ENCODE results near the gene MLKL.

MLKL gene

DNA sequence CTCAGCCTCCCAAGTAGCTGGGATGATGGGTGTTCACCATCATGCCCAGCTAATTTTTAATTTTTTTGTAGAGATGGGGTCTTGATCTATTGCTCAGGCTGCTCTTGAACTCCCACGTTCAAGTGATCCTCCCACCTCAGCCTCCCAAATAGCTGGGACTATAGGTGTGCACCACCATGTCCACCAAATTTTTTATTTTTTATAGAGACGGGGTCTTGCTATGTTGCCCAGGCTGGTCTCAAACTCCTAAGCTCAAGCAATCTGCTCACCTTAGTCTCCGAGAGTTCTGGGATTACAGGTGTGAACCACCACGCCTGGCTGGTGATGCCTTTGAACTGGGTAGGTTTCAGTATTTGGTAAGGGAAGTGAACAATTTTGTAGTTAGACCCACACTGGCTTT lies 43.9 kb upstream of the MLKL start:
- no peaks in the 10 kb centered on the region for H3F3A ChIP-seq (ENCODE audit: insufficient read depth, low read length)
- H3K27me3 ChIP-seq (ENCODE audit: insufficient read depth, low read length): no peaks in the 10 kb centered on the region; the same call in 1 of the 2 replicates
- H4K20me1 ChIP-seq (ENCODE audit: insufficient read depth, low read length): no peaks in the 10 kb centered on the region
- H3K4me3 ChIP-seq (ENCODE audit: low read depth, low read length, poor library complexity, severe bottlenecking): no peak overlapping the region
- no peaks in the 10 kb centered on the region for H3K36me3 ChIP-seq (ENCODE audit: insufficient read depth, low read length)
- H3K4me2 ChIP-seq (ENCODE audit: low read length): no peak overlapping the region
- H3K79me2 ChIP-seq (ENCODE audit: insufficient read depth, low read length): no peaks in the 10 kb centered on the region
- no peak overlapping the region for H3K9ac ChIP-seq (ENCODE audit: low read length)
- TF ChIP-seq, protein P1, sequence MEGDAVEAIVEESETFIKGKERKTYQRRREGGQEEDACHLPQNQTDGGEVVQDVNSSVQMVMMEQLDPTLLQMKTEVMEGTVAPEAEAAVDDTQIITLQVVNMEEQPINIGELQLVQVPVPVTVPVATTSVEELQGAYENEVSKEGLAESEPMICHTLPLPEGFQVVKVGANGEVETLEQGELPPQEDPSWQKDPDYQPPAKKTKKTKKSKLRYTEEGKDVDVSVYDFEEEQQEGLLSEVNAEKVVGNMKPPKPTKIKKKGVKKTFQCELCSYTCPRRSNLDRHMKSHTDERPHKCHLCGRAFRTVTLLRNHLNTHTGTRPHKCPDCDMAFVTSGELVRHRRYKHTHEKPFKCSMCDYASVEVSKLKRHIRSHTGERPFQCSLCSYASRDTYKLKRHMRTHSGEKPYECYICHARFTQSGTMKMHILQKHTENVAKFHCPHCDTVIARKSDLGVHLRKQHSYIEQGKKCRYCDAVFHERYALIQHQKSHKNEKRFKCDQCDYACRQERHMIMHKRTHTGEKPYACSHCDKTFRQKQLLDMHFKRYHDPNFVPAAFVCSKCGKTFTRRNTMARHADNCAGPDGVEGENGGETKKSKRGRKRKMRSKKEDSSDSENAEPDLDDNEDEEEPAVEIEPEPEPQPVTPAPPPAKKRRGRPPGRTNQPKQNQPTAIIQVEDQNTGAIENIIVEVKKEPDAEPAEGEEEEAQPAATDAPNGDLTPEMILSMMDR (IDR thresholded peaks at IDR 0.05; ENCODE audit: low read length): no peak
- TF ChIP-seq EZH2 (IDR thresholded peaks at IDR 0.05; ENCODE audit: borderline replicate concordance, low read length): no peak
- no peaks in the 10 kb centered on the region for H3K9me3 ChIP-seq (ENCODE audit: low read length)
- H3K4me1 ChIP-seq (ENCODE audit: insufficient read depth, low read length, severe bottlenecking): no peaks in the 10 kb centered on the region
- no peak overlapping the region for H3K27ac ChIP-seq (ENCODE audit: low read depth, low read length, poor library complexity, severe bottlenecking)
- H3K9me2 ChIP-seq (ENCODE audit: low read depth, low read length): no peaks in the 10 kb centered on the region
- H2AFZ ChIP-seq (ENCODE audit: low read length): no peak overlapping the region

DNA sequence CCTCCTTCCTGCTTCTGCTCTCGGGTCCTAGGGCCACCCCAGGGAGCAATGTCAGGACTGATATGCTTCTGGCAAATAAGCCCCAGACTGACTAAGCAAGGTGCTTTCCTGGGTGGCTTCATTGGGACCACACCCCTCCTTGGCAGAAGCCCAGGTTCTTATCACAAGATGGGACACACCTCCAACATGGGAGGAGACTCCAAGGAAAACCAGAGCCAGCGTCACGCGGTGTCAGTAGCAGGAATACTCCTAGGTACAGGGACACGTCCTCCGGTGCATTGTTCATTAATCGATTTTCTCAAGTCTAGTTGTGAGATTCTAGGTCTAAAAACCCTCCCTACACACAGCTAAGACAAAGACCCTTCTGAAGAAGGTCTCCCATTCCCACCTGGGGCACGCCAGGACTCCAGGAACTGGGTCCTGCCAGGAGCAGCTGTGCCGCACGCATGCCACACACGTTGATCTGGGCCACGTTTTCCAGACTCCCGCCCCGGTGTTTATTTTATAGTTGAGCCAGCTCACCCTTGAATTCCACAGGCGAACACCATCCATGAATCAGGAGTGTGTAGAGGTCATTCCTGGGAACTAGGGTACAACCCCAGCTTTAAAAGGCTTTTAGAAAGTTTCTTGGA lies 43.1 kb upstream of the MLKL start:
- no peaks in the 10 kb centered on the region for H4K20me1 ChIP-seq (ENCODE audit: insufficient read depth, low read length)
- H3K4me3 ChIP-seq (ENCODE audit: low read depth, low read length, poor library complexity, severe bottlenecking): no peak overlapping the region
- H3K4me1 ChIP-seq (ENCODE audit: insufficient read depth, low read length, severe bottlenecking): no peaks in the 10 kb centered on the region
- no peaks in the 10 kb centered on the region for H3F3A ChIP-seq (ENCODE audit: insufficient read depth, low read length)
- H3K9ac ChIP-seq (ENCODE audit: low read length): no peak overlapping the region
- H3K4me2 ChIP-seq (ENCODE audit: low read length): no peak overlapping the region
- H3K27ac ChIP-seq (ENCODE audit: low read depth, low read length, poor library complexity, severe bottlenecking): no peak overlapping the region
- no peaks in the 10 kb centered on the region for H3K9me2 ChIP-seq (ENCODE audit: low read depth, low read length)
- no peak overlapping the region for H2AFZ ChIP-seq (ENCODE audit: low read length)
- TF ChIP-seq, protein P1 (IDR thresholded peaks at IDR 0.05; ENCODE audit: low read length): no peak
- TF ChIP-seq EZH2 (IDR thresholded peaks at IDR 0.05; ENCODE audit: borderline replicate concordance, low read length): no peak
- no peaks in the 10 kb centered on the region for H3K9me3 ChIP-seq (ENCODE audit: low read length)
- H3K36me3 ChIP-seq (ENCODE audit: insufficient read depth, low read length): no peaks in the 10 kb centered on the region
- no peaks in the 10 kb centered on the region for H3K79me2 ChIP-seq (ENCODE audit: insufficient read depth, low read length)
- no peaks in the 10 kb centered on the region; the same call in 1 of the 2 replicates for H3K27me3 ChIP-seq (ENCODE audit: insufficient read depth, low read length)

DNA sequence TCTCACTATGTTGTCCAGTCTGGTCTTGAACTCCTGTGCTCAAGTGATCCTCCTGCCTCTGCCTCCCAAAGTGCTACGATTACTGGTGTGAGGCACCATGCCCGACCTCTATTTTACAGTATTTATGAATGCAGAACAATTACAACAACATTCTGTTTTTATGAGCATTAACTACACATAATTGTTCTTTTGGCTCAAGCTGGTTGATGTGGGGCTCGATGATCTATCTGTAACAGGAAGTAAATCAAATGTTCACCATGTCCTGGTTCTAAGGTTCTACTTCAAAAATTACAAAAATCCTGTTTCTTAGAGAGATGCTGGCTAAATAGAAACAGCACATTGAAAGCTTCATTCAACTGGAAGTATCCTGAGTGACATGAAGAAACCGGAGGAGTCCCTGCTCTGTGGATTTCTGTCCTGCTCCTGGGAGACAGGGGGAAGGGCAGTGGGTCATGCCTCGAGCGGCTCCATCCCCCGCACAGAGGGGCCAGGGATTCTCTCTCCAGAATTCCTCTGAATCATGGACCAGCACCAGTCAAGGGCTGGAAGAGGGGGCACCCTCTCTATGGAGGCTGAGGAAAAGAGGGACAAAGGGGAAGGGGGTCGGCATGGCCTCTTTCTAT lies 42.5 kb upstream of the MLKL start:
- no peak overlapping the region for H3K4me3 ChIP-seq (ENCODE audit: low read depth, low read length, poor library complexity, severe bottlenecking)
- no peak overlapping the region for H3K4me2 ChIP-seq (ENCODE audit: low read length)
- no peaks in the 10 kb centered on the region for H3K36me3 ChIP-seq (ENCODE audit: insufficient read depth, low read length)
- H3K4me1 ChIP-seq (ENCODE audit: insufficient read depth, low read length, severe bottlenecking): no peaks in the 10 kb centered on the region
- no peak for TF ChIP-seq EZH2 (IDR thresholded peaks at IDR 0.05; ENCODE audit: borderline replicate concordance, low read length)
- TF ChIP-seq, protein P1 (IDR thresholded peaks at IDR 0.05; ENCODE audit: low read length): no peak
- no peaks in the 10 kb centered on the region for H3F3A ChIP-seq (ENCODE audit: insufficient read depth, low read length)
- no peak overlapping the region for H3K9ac ChIP-seq (ENCODE audit: low read length)
- no peaks in the 10 kb centered on the region for H3K79me2 ChIP-seq (ENCODE audit: insufficient read depth, low read length)
- no peaks in the 10 kb centered on the region for H4K20me1 ChIP-seq (ENCODE audit: insufficient read depth, low read length)
- peaks cover 6% of the 10 kb centered on the region; the same call in 1 of the 2 replicates for H3K27me3 ChIP-seq (ENCODE audit: insufficient read depth, low read length)
- no peaks in the 10 kb centered on the region for H3K9me3 ChIP-seq (ENCODE audit: low read length)
- H3K9me2 ChIP-seq (ENCODE audit: low read depth, low read length): no peaks in the 10 kb centered on the region
- no peak overlapping the region for H3K27ac ChIP-seq (ENCODE audit: low read depth, low read length, poor library complexity, severe bottlenecking)
- no peak overlapping the region for H2AFZ ChIP-seq (ENCODE audit: low read length)

Data from OCI-LY1 (cell line).